Panc1 (cell line): Measurements from ENCODE around the gene COMMD2.

Experiments used
- CTCF ChIP-seq: fragments of 450-650 bp; IDR thresholded peaks from 2 replicates; pipeline ENCODE4 v1.5.1; 2017; ENCODE audit warnings: mild to moderate bottlenecking
- POLR2AphosphoS5 ChIP-seq: IDR thresholded peaks from 2 replicates; pipeline ENCODE4 v1.6.1; 2012; ENCODE audit warnings: mild to moderate bottlenecking, low read depth, low read length, moderate library complexity

GRCh38 chr3:149763565-149764195 is 11.4 kb upstream of the COMMD2 start:
- TF ChIP-seq CTCF (no peak), POLR2AphosphoS5 (no peak)
